H1 (cell line): ENCODE results near the gene FRY. TPM values are rescaled to one million over a fixed set of nuclear protein-coding genes. Genes with fewer than 3 reads are reported as not detected.
A peak's percentile ranks its signal among the peaks of the same experiment; 100 is the strongest.

Experiments
- CTCF ChIA-PET: fragments of 300-600 bp; sonication (Branson Sonifier 250); formaldehyde crosslinking; loops from one replicate; lab custom pipeline; 2021; ENCODE audit not compliant: partially characterized antibody; lab: Charles Lee
- POLR2A ChIA-PET: fragments of 300-600 bp; sonication (Branson Sonifier 250); formaldehyde crosslinking; loops from one replicate; lab custom pipeline; 2021; ENCODE audit warnings: inconsistent platforms; ENCODE audit not compliant: partially characterized antibody; lab: Charles Lee
- DNase-seq, 2 experiments: peaks; one replicate each; pipeline versions ENCODE4 v3.0.0 to v3.0.0-alpha.2; 2010 to 2022; ENCODE audit warnings: low spot score in 2 of 2, low read depth in 1 of 2, mixed read lengths in 1 of 2
- FAIRE-seq: peaks from 2 replicates; lab custom pipeline; 2011; peaks lifted over from hg19 to GRCh38; lab: Jason Lieb, UNC
- H2AFZ ChIP-seq: 2 replicates; pipeline ENCODE4 v1.8.1; 2012; ENCODE audit warnings: low read length, inconsistent platforms
- H2AK5ac ChIP-seq: 2 replicates; pipeline ENCODE4 v1.6.1; 2013; ENCODE audit warnings: low read depth, low read length
- H2BK120ac ChIP-seq: replicated peaks from 2 replicates; pipeline ENCODE3; 2013; ENCODE audit warnings: low read depth, low read length, inconsistent platforms
- H2BK12ac ChIP-seq: 2 replicates; pipeline ENCODE4 v1.6.1; 2013; ENCODE audit warnings: low read depth, low read length
- H2BK15ac ChIP-seq: 2 replicates; pipeline ENCODE4 v1.6.1; 2013; ENCODE audit warnings: low read length
- H2BK20ac ChIP-seq: 2 replicates; pipeline ENCODE4 v1.6.1; 2013; ENCODE audit warnings: low read length
- H2BK5ac ChIP-seq: 2 replicates; pipeline ENCODE4 v1.6.1; 2013; ENCODE audit warnings: low read depth, low read length
- H3K14ac ChIP-seq: 2 replicates; pipeline ENCODE4 v1.6.1; 2013; ENCODE audit warnings: inconsistent platforms; ENCODE audit not compliant: insufficient read length
- H3K18ac ChIP-seq: 2 replicates; pipeline ENCODE4 v1.6.1; 2013; ENCODE audit warnings: low read length; ENCODE audit errors: extremely low read depth
- H3K23ac ChIP-seq: 2 replicates; pipeline ENCODE4 v1.6.1; 2013; ENCODE audit warnings: inconsistent platforms; ENCODE audit not compliant: insufficient read length
- H3K23me2 ChIP-seq: 2 replicates; pipeline ENCODE4 v1.6.1; 2013; ENCODE audit warnings: low read depth, low read length
- H3K27ac ChIP-seq: 2 replicates; pipeline ENCODE4 v1.6.1; 2011; ENCODE audit warnings: low read depth, low read length, inconsistent platforms
- H3K27me3 ChIP-seq, 4 experiments: replicated peaks in 1 of 4; 1 replicate in 1 of 4; 2 replicates in 3 of 4; pipeline versions ENCODE4 v1.6.1 to v1.8.1; 2011 to 2013; ENCODE audit warnings: low read length in 3 of 4, mild to moderate bottlenecking in 3 of 4, inconsistent platforms in 2 of 4, mixed read lengths in 2 of 4, moderate library complexity in 1 of 4; ENCODE audit not compliant: control insufficient read depth in 3 of 4, insufficient read depth in 3 of 4; ENCODE audit errors: extremely low read depth in 1 of 4
- H3K36me3 ChIP-seq, 4 experiments: 2 replicates each; pipeline versions ENCODE4 v1.6.1 to v1.8.1; 2011 to 2013; ENCODE audit warnings: mild to moderate bottlenecking in 4 of 4, low read length in 3 of 4, moderate library complexity in 2 of 4, control low read depth in 1 of 4, inconsistent platforms in 1 of 4; ENCODE audit not compliant: insufficient read depth in 4 of 4, control insufficient read depth in 2 of 4
- H3K4ac ChIP-seq: replicated peaks from 2 replicates; pipeline ENCODE3; 2013; ENCODE audit warnings: low read length, low read depth, mixed read lengths, inconsistent platforms; ENCODE audit not compliant: insufficient read length
- H3K4me1 ChIP-seq, 4 experiments: replicated peaks in 1 of 4; 1 replicate in 1 of 4; 2 replicates in 3 of 4; pipeline versions ENCODE4 v1.6.1 to v1.8.1; 2011 to 2013; ENCODE audit warnings: low read length in 3 of 4, inconsistent platforms in 2 of 4, mixed read lengths in 1 of 4; ENCODE audit not compliant: insufficient read depth in 4 of 4, control insufficient read depth in 3 of 4
- H3K4me2 ChIP-seq, 2 experiments: 2 replicates each; pipeline versions ENCODE4 v1.6.1 to v1.8.1; 2011 to 2013; ENCODE audit warnings: low read depth in 2 of 2, low read length in 2 of 2, control low read depth in 1 of 2, inconsistent platforms in 1 of 2, mild to moderate bottlenecking in 1 of 2; ENCODE audit not compliant: insufficient read depth in 1 of 2
- H3K4me3 ChIP-seq, 4 experiments: fragments of 200-600, 300-600 bp in 1 of 4; sonication (generic), shearing (Covaris generic), sonication (Bioruptor Twin) in 1 of 4; 2 replicates each; pipeline versions ENCODE4 v1.5.1 to v1.8.1; 2011 to 2016; ENCODE audit warnings: low read length in 4 of 4, low read depth in 3 of 4, control low read depth in 2 of 4, inconsistent platforms in 2 of 4, mild to moderate bottlenecking in 2 of 4, mixed read lengths in 1 of 4, moderate library complexity in 1 of 4; ENCODE audit not compliant: insufficient read depth in 2 of 4; ENCODE audit errors: extremely low read depth in 1 of 4
- H3K56ac ChIP-seq: replicated peaks from 2 replicates; pipeline ENCODE3; 2013; ENCODE audit warnings: low read depth, mild to moderate bottlenecking, mixed read lengths, low read length, inconsistent platforms; ENCODE audit not compliant: insufficient read length
- H3K79me1 ChIP-seq: 2 replicates; pipeline ENCODE4 v1.6.1; 2013; ENCODE audit warnings: low read depth, low read length, control low read depth
- H3K79me2 ChIP-seq, 2 experiments: 2 replicates each; pipeline versions ENCODE4 v1.6.1 to v1.8.1; 2012 to 2013; ENCODE audit warnings: low read length in 2 of 2, mild to moderate bottlenecking in 2 of 2, inconsistent platforms in 1 of 2; ENCODE audit not compliant: insufficient read depth in 2 of 2, control insufficient read depth in 1 of 2
- H3K9ac ChIP-seq, 4 experiments: replicated peaks in 1 of 4; 1 replicate in 1 of 4; 2 replicates in 3 of 4; pipeline versions ENCODE4 v1.6.1 to v1.8.1; 2011 to 2013; ENCODE audit warnings: low read depth in 3 of 4, low read length in 3 of 4, control low read depth in 2 of 4, mild to moderate bottlenecking in 2 of 4, moderate library complexity in 2 of 4, inconsistent platforms in 1 of 4; ENCODE audit errors: extremely low read depth in 1 of 4
- H3K9me3 ChIP-seq, 2 experiments: 2 replicates each; pipeline versions ENCODE4 v1.6.1 to v1.8.1; 2012 to 2013; ENCODE audit warnings: mild to moderate bottlenecking in 2 of 2, moderate library complexity in 2 of 2, control low read depth in 1 of 2, inconsistent platforms in 1 of 2, low read depth in 1 of 2, low read length in 1 of 2, mixed read lengths in 1 of 2; ENCODE audit not compliant: insufficient read depth in 2 of 2
- H4K20me1 ChIP-seq, 2 experiments: replicated peaks in 1 of 2; 2 replicates each; pipeline versions ENCODE3 to v1.8.1; 2011 to 2013; ENCODE audit warnings: inconsistent platforms in 2 of 2, low read length in 2 of 2, mild to moderate bottlenecking in 1 of 2; ENCODE audit not compliant: insufficient read depth in 2 of 2, control insufficient read depth in 1 of 2
- H4K5ac ChIP-seq: 2 replicates; pipeline ENCODE4 v1.6.1; 2013; ENCODE audit warnings: low read length, low read depth, mixed read lengths, inconsistent platforms; ENCODE audit not compliant: insufficient read length
- H4K8ac ChIP-seq: 2 replicates; pipeline ENCODE4 v1.8.0; 2013; ENCODE audit warnings: mild to moderate bottlenecking, moderate library complexity, low read length, inconsistent platforms; ENCODE audit not compliant: insufficient read depth; ENCODE audit errors: extremely low read depth
- H4K91ac ChIP-seq: replicated peaks from 2 replicates; pipeline ENCODE3; 2013; ENCODE audit warnings: low read length, mixed read lengths, inconsistent platforms; ENCODE audit not compliant: insufficient read length
- CBX5 ChIP-seq: fragments of 300-800, 300-1000 bp; sonication (generic); IDR thresholded peaks from 2 replicates; pipeline ENCODE4 v1.7.1; 2016; ENCODE audit warnings: antibody characterized with exemption, low read length, low read depth
- POLR2A ChIP-seq, 2 experiments: IDR thresholded peaks; 1 replicate in 1 of 2; 2 replicates in 1 of 2; pipeline ENCODE4 v1.6.1; 2011; ENCODE audit warnings: low read depth in 2 of 2, low read length in 2 of 2, mild to moderate bottlenecking in 2 of 2; ENCODE audit errors: control extremely low read depth in 1 of 2
- POU5F1 ChIP-seq: IDR thresholded peaks from 2 replicates; pipeline ENCODE4 v1.6.1; 2011; ENCODE audit warnings: low read depth, mild to moderate bottlenecking, low read length, moderate library complexity
- RBBP5 ChIP-seq: IDR thresholded peaks from 2 replicates; pipeline ENCODE4 v1.7.1; 2012; ENCODE audit warnings: low read depth, mild to moderate bottlenecking, inconsistent platforms, low read length, moderate library complexity, borderline replicate concordance
- RXRA ChIP-seq: IDR thresholded peaks from 2 replicates; pipeline ENCODE4 v1.6.1; 2011; ENCODE audit warnings: low read depth, mild to moderate bottlenecking, low read length, moderate library complexity; ENCODE audit not compliant: insufficient read depth
- SP1 ChIP-seq: IDR thresholded peaks from 2 replicates; pipeline ENCODE4 v1.6.1; 2011; ENCODE audit warnings: low read depth, low read length
- ZNF274 ChIP-seq: IDR thresholded peaks from 2 replicates; pipeline ENCODE4 v1.7.0; 2012; ENCODE audit warnings: low read length, borderline replicate concordance; ENCODE audit errors: extremely low read depth
- WGBS, 2 experiments: shearing (Covaris generic) in 1 of 2; methylation state at CpG; one replicate each; pipeline versions ENCODE4 v1.1.6 to v1.1.7; 2013 to 2015; ENCODE audit warnings: low lambda C conversion rate in 2 of 2, mixed read lengths in 2 of 2, inconsistent platforms in 1 of 2, low coverage in 1 of 2, missing lambda C conversion rate in 1 of 2; ENCODE audit not compliant: insufficient replicate concordance in 2 of 2, insufficient coverage in 1 of 2, insufficient read length in 1 of 2; ENCODE audit errors: extremely low coverage in 1 of 2, missing lambda C conversion rate in 1 of 2; 5-methylcytosine and 5-hydroxymethylcytosine counted together
- polyA plus RNA-seq, 7 experiments: library from polyadenylated mRNA; depleted of rRNA in 3 of 7; stranded (reverse) in 5 of 7; unstranded in 2 of 7; fragments of >200 nt in 5 of 7; fragments of 200-250 nt in 2 of 7; gene quantifications; 1 replicate in 5 of 7; 2 replicates in 1 of 7; 4 replicates in 1 of 7; pipeline versions ENCODE4 v1.2.1 to v1.2.3, GENCODE V29; 2011 to 2013; ENCODE audit warnings: missing spikeins in 2 of 7, mixed read lengths in 2 of 7
- total RNA-seq: library from RNA; stranded (reverse); fragmentation: NEBNext Ultra II Directional; extraction: Animal tissue kit (Norgen Biotek cat#: 25700); gene quantifications from 2 replicates; pipeline ENCODE4 v1.2.1, GENCODE V29; 2021
- TF ChIP-seq, protein P1 (sequence below): IDR thresholded peaks from 2 replicates; pipeline ENCODE4 v1.6.1; 2012; ENCODE audit warnings: low read length, inconsistent platforms

Gene FRY
- total and polyA plus RNA-seq, 2 of the 8 experiments (the other 6 are each of a cell fraction or from before 2014, with no cell fraction given): 4.3 to 9.2 TPM

DNA sequence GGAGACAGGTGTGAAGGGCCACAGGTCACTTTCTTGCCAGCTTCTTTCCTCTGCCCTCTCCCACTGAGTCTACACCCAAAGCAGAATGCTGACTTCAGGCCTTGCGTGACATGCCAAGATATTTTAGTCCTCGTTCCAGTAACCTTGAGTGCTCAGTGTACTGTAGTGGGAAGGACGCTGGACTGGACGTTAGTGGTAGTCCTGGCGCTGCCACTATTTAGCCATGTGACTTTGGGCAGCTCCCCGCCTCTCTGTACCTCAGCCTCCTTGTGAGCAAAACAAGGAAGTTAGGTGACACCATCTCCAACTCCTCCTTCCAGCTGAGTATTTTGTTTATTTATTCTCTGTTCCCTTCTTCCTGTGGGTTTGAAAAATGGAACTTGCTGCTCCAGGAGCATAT, 86.1 kb downstream of the FRY start:
- Histone ChIP-seq H2BK15ac (no peak overlapping the region), H2BK5ac (0 out of 2 replicates have a peak overlapping the region, but pooled peaks have one; percentile 2), H3K4me1 (no peaks in the 10 kb centered on the region), H3K4ac (no peak overlapping the region), H3K4me3 (no peak overlapping the region), H4K5ac (no peak overlapping the region), H3K9ac (no peak overlapping the region), H3K18ac (no peak overlapping the region), H3K36me3 (no peaks in the 10 kb centered on the region), H3K9me3 (no peaks in the 10 kb centered on the region), H3K56ac (no peak overlapping the region), H4K20me1 (peaks cover 0 to 1% of the 10 kb centered on the region in 2 experiments), H3K14ac (no peak overlapping the region), H3K23me2 (no peaks in the 10 kb centered on the region), H4K91ac (no peak overlapping the region), H2BK120ac (no peak overlapping the region), H3K23ac (no peak overlapping the region), H3K27ac (peak overlapping the region; percentile 5; the same call in 1 of the 2 replicates), H2BK20ac (no peak overlapping the region), H2BK12ac (no peak overlapping the region), H3K79me1 (no peaks in the 10 kb centered on the region), H2AK5ac (no peak overlapping the region), H2AFZ (no peak overlapping the region), H3K4me2 (no peak overlapping the region), H3K27me3 (peaks cover 0 to 2% (median 0%) of the 10 kb centered on the region in 4 experiments; a peak in 1 of 7 replicates), H3K79me2 (no peaks in the 10 kb centered on the region), H4K8ac (no peak overlapping the region)
- ChIA-PET CTCF (interaction anchor here (0.6 to 1.3 kb wide), 3 partner anchors 11 to 151 kb away, joined by 3 read pairs; no protein-coding TSS in a partner anchor), POLR2A (no interaction called here)
- no peak for DNase-seq
- no peak for FAIRE-seq
- TF ChIP-seq CBX5 (no peak), RBBP5 (no peak), POLR2A (IDR thresholded peaks at IDR 0.05; ENCODE audit: control extremely low read depth in 1 of 2, low read depth in 2 of 2, low read length in 2 of 2) (no peak), POU5F1 (no peak), ZNF274 (no peak), RXRA (no peak), SP1 (no peak)
- TF ChIP-seq, protein P1, sequence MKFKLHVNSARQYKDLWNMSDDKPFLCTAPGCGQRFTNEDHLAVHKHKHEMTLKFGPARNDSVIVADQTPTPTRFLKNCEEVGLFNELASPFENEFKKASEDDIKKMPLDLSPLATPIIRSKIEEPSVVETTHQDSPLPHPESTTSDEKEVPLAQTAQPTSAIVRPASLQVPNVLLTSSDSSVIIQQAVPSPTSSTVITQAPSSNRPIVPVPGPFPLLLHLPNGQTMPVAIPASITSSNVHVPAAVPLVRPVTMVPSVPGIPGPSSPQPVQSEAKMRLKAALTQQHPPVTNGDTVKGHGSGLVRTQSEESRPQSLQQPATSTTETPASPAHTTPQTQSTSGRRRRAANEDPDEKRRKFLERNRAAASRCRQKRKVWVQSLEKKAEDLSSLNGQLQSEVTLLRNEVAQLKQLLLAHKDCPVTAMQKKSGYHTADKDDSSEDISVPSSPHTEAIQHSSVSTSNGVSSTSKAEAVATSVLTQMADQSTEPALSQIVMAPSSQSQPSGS: no peak
- WGBS, 2 experiments: 88% methylated on average over 6 of the region's 6 CpGs; no CpG with 5 or more reads in 1 of the 2 experiments
